Testis (tissue), 2 donors: ENCODE data around the gene CMKLR1.

Experiments
- POLR2A ChIP-seq: fragments of 450-650 bp; IDR thresholded peaks from one replicate; pipeline ENCODE4 v1.6.1; 2017; ENCODE audit warnings: antibody characterized with exemption, mild to moderate bottlenecking, moderate library complexity
- TF ChIP-seq, protein P1 (sequence below), 3 experiments: fragments of 450-650 bp in 2 of 3; fragments of 200-600 bp in 1 of 3; sonication (generic) in 1 of 3; IDR thresholded peaks; one replicate each; pipeline ENCODE4 v1.5.1; 2016 to 2019; ENCODE audit warnings: antibody characterized with exemption in 3 of 3, mild to moderate bottlenecking in 2 of 3, moderate library complexity in 1 of 3

DNA sequence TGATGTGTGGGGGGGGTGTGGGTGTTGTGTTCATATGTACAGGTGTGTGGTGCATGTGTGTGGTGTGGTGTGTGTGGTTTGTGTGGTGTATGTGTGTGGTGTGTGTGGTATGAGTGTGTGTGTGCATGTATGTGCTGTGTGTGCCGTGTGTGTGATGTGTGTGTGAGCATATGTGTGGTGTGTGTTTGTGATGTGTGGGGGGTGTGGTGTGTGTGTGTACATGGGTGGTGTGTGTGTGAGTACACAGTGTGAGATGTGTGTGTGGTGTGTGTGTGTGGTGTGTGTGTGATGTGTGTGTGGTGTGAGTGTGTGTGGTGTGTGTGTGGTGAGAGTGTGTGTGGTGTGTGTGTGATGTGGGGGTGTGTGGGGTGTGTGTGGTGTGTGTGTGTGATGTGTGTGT is 24.5 kb upstream of the CMKLR1 start:
- TF ChIP-seq, protein P1, sequence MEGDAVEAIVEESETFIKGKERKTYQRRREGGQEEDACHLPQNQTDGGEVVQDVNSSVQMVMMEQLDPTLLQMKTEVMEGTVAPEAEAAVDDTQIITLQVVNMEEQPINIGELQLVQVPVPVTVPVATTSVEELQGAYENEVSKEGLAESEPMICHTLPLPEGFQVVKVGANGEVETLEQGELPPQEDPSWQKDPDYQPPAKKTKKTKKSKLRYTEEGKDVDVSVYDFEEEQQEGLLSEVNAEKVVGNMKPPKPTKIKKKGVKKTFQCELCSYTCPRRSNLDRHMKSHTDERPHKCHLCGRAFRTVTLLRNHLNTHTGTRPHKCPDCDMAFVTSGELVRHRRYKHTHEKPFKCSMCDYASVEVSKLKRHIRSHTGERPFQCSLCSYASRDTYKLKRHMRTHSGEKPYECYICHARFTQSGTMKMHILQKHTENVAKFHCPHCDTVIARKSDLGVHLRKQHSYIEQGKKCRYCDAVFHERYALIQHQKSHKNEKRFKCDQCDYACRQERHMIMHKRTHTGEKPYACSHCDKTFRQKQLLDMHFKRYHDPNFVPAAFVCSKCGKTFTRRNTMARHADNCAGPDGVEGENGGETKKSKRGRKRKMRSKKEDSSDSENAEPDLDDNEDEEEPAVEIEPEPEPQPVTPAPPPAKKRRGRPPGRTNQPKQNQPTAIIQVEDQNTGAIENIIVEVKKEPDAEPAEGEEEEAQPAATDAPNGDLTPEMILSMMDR (IDR thresholded peaks at IDR 0.05) = no peak
- no peak for TF ChIP-seq POLR2A
